GM21825 (cell line): ENCODE measurements around the gene SART3.
"Not testable (repeated sequence)": the region's sequence is repeated elsewhere in the genome, so short reads cannot be mapped to it uniquely, and the experiment has no call there.

Experiments
- ATAC-seq: cut with Tn5 transposase; IDR thresholded peaks from one replicate; pipeline ENCODE4 v1.9.1; 2021; ENCODE audit warnings: mild to moderate bottlenecking, moderate library complexity; ENCODE audit not compliant: unreplicated experiment

SART3 gene

GRCh38 chr12:108495823-108496579 lies 65.0 kb downstream of the SART3 start:
- no peak for ATAC-seq

DNA sequence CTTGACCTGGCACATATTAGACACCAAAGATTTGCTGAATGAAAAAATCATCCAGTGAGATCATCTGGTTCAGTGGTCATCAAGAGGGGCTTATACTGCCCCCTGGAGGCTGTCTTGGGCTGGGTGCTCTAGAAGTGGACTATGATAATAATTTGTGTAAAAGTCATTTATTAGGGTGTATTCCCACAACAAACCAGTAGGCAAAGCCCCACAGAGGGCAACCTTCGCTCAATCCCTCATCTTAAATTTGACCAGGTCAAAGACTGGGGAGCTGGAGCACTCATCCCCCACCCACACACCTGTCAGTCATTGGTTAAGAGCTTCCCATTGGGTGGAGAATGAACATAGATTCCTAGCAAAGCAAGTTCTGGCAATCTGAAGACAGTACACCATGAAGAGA lies 65.9 kb downstream of the SART3 start:
- no peak for ATAC-seq

DNA sequence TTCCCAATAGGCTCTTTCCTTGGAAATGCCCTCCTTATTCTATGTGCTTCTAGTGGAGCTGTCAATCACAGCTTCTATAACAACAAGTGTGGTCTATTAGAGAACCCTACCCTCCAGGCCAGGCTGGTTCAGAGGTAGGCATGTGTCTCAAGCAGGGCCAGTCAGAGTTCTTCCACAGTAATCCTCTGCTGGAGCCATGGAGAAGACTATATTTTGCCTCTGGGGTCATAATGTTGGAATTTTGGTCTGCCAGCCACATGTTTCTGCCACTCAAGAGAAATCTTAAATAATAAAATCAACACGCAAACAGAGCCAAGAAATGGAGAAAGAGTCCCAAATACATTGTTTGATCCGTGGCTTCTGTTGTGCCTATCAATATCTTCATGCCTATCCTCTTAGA lies 69.7 kb downstream of the SART3 start:
- no peak for ATAC-seq

GRCh38 chr12:108487029-108487428 lies 73.9 kb downstream of the SART3 start:
- not testable (repeated sequence) for ATAC-seq

DNA sequence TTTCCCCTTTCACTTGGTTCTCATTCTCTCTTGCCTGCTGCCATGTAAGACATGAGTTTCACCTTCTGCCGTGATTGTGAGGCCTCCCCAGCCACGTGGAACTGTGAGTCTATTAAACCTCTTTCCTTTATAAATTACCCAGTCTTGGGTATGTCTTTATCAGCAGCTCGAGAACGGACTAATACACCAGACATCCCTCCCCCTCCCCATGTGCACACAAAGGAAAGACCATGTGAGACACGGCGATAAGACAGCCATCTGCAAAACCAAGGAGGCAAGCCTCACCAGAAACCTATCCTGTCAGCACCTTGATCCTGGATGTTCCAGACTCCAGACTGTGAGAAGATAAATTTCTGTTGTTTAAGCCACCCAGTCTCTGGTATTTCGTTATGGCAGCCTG lies 75.6 kb downstream of the SART3 start:
- not testable (repeated sequence) for ATAC-seq

DNA sequence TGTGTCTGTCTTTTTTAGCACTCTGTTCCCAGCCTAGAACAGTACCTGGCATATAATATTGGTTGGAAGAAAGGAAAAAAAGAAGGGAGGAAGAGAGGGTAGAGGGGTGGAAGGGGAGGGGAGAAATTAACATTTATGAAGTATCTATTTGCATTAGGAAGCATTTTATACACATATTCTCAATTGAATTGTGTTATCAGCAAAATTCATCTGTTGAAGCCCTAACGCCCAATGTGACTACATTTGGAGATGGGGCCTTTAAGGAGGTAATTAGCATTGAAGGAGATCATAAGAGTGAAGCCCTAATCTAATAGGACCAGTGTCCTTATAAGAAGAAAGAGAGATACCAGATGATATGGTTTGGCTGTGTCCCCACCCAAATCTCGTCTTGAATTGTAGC lies 76.1 kb downstream of the SART3 start:
- no peak for ATAC-seq

DNA sequence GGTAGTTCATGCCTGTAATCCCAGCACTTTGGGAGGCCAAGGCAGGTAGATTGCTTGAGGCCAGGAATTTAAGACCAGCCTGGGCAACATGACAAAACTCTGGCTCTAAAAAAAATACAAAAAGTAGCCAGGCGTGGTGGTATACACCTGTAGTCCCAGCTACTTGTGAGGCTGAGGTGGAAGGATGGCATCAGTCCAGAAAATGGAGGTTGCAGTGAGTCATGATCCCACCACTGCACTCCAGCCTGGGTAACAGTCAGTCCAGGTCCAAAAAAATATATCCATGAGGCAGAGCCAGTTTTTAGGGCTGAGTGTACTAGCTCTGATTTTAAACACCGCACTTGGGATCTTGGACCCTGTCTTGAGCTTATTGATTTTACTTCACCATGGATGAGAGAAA lies 76.5 kb downstream of the SART3 start:
- ATAC-seq, result no peak

GRCh38 chr12:108483213-108484059 lies 77.5 kb downstream of the SART3 start:
- no peak for ATAC-seq

- ATAC-seq, result no peak
These were observed 78.2 kb downstream of the SART3 start for GRCh38 chr12:108482717-108483212.

GRCh38 chr12:108479364-108480070 lies 81.5 kb downstream of the SART3 start:
- ATAC-seq, result no peak

DNA sequence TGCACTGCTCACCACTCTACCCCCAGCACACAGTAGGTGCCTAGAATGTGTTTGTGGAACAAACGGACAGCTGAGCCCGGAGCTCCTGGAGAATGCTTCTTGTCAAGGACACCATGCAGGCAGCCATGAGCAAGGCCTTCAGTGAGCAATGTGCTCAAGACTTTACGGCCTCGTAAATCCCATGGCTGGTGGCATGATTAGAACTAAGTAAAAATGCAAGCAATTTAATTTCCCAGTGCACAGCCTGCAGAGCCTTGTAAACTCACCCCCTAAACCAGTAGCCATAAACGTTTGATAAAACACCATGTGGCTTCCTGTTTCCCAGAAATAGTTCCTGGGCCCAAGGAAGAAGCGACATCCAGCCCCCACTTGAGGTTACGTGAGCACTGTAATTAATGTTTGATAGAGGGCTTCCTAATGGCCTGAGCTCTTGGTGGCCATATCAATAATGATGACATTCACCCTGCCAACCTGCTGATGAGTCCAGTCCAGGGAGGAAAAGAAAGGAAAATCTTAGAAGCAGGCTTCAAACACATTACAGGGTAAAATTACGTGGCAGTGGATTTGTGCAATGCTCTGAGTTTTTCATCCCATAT lies 82.3 kb downstream of the SART3 start:
- no peak for ATAC-seq

DNA sequence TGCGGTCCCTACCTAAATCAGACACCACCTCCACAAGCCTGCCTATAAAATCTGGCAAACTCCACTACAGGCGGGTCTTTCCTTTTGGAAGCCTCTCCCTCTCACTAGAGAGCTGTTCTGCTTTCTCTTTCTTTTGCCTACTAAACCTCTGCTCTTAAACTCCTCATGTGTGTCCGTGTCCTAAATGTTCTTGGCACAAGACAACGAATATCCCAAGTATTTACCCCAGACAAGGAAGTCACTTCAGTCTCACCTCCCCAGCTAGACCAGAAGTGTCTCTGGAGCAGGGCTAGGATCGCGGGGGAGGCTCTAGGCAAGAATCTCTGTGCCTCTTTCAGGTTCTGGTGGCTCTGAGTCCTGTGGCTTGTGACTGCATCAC lies 83.1 kb downstream of the SART3 start:
- no peak for ATAC-seq

DNA sequence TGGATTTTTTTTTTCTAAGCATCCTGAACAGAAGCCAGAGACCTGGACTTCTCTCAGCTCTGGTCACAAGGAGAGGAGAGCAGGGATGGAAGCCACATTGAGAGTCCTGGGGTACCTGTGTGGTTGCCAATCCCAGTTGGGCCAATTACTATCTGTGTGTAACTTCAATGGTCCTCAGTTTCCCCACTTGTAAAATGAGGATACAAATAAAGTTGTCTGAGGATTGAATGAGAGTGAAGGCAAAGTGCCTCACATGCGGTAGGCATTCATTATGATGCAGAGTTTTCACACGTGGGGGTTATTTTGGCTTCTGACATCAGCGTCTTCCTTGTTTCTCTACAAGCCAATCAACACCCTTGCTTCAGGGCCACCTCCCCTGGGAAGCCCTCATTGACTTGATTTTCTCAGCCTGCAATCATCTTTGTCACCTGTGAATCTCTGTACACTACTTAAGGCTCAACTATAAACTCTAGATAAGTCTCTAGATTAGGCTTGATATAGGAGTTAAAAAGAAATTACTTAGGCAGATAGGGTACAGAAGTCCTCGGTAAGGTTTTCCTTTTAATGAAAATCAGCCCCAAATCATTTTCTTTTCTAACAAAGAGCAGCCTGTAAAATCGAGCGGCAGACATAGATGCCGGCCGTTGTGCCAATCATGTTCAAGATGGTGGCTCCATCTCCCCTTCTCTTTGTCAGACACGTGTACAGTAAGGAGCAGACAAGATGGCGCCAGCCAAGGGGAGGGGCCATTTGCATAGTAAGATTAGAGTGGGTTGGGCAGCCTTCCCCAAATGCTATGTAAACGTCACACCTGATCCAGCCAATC lies 83.7 kb downstream of the SART3 start:
- ATAC-seq, result no peak

- no peak for ATAC-seq
These were observed 85.6 kb downstream of the SART3 start for GRCh38 chr12:108475396-108475795.

GRCh38 chr12:108473400-108474055 lies 87.4 kb downstream of the SART3 start:
- ATAC-seq, result no peak
